GM21423 (cell line): ENCODE measurements around the gene WWOX.

Source experiments
- ATAC-seq: cut with Tn5 transposase; IDR thresholded peaks from one replicate; pipeline ENCODE4 v1.9.1; 2021; ENCODE audit warnings: mild to moderate bottlenecking, moderate library complexity; ENCODE audit not compliant: unreplicated experiment

The WWOX gene

DNA sequence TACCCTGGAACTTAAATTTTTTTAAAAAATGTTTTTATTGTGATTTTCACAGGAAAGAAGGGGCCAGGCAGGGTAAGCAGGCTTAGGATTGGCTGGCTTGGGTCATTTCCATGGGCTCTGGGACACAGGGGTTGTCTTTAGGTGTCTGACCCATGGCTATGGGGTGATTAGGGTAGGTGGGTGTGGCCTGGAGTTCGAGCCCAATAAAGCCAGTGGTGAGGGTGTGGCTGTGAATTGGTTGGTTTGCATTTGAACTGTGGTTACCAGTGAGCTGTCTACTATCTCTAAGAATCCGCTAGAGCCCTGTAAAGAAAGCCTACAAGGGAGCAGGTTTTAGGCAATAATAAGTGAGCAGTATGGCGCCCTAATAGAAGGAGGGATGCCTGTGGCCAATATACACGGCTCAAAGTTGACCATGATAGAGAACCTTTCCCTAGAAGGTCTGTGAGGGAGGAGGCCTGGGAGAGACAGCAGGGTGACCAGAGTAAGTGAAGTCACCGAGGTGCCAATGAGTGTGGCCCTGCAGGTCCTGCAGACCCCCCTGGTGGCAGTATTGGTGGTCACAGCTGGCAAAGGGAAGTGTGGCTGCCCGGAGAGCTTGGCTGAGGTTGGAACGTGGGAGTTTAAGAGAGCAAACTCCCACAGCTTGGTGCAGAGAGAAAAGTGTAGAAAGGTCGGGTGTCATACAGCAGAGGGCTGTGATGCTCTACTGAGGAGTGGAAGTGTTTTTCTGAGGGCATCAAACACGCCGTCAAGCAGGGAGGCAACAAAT, 454.0 kb downstream of the WWOX start:
- no peak for ATAC-seq

DNA sequence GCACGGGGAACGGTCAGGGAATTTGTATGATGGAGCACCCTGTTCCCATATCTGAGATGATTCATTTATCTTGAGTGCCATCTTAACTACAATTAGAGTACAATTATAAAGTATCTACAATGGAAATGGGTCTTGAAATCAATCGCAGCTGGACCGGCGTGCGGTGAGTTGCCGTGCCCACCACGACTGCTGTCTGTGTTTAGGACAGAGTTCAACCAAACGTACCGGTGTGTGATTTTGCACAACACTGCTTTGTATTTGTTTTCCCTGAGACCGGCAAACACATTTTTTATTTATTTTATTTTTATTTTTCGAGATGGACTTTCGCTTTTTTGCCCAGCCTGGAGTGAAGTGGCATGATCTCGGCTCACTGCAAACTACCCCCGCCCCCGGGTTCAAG, 457.0 kb downstream of the WWOX start:
- no peak for ATAC-seq

DNA sequence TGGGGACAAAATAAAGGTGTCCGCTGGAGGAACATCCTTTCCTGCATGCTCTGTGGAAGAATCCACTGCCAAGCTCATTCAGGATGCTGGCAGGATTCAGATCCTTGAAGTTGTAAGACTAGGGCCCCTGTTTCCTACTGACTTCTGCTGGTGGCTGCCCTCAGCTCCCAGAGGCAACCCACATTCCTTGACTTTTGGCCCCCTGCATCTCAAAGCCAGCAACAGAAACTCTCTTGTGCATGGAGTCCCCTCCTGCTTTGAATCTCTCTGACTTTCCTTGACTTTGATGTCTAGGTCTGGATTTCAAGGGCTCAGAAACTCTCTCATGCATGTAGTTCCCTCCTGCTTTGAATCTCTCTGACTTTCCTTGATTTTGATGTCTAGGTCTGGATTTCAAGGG, 461.5 kb downstream of the WWOX start:
- no peak for ATAC-seq

DNA sequence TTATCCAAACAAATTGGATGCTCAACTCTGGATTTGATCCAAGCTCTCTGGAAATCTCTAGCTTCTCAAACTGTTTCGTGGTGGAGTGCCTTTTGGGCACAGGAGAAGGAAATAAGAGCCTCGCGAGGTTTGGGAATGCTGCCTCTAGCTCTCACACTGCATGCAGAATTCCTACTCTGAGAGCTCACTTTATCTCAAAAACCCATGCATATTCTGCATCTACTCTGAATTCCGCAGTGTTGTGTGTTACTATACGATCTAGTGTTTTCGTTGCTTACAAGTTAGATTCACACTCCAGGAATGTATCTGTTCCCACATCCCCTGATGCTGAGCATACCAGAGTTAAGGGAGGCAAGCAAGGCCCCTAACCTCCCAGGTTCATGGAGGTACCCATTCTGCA, 462.7 kb downstream of the WWOX start:
- ATAC-seq = no peak

DNA sequence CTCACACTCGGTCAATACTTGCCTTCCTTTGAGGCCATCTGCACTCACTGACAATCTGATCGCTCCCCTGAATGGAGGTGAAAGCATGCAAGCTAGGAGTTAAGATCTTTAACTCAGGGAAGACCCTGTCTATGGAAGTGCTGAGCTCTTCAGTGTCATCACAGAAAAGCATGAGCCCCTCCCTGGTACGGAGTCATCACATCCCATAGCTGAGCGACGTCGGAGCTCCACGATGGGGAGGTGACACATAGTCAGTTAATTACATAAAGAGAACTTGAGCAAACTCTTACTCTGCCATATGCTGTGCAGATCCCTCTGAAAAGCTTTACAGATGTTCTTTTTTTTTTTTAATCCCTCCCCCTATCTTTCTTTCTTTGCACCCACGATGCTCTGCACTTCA, 463.2 kb downstream of the WWOX start:
- ATAC-seq = no peak

DNA sequence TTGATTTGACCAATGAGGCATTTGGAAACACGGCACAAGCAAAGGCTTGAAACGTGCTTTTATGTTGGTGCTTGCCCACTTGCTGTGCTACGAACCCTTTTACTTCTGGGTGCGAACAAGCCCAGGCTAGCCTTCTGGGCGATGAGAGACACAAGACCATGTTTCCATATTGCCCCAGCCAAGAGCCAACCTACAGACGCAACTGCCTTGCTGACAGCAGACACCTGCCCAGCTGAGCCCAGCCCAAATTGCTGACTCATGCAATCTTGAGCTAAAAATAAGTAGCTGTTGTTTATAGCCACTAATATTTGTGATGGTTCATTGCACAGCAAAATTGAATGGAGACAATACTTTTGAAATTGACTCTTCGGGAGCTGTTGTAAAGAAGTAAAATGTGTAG, 464.5 kb downstream of the WWOX start:
- ATAC-seq = no peak

DNA sequence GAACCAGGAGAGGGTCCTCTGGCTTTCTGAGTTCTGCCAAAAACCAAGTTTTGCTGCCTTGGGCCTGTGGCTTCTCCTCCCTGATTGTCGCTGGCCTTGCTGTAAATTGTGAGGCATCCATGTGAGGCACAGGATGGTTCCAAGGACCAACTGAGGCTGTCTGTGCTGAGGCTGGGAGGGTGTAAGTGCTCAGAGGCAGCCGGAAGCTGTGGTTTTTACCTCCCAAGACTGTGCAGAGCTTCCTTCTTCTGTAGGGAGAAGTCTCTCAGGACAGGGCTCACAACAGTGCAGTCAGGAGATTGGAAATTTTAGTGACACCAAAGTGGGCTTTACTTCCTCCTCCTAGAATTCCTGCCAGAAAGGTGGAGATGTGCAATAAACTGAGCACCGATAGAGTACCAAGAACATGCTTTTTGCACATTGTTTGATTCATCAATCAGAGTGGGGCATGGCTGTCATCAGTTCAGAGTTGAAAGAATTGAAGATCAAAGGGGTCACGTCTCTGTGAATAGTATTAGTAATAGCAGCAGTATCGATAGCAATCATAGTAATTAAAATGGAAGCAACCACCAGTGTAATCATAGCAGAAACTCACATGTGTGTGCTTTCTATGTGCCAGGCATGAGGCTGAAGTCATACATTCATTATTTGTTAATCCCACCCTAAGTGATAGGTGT, 467.1 kb downstream of the WWOX start:
- ATAC-seq = no peak

DNA sequence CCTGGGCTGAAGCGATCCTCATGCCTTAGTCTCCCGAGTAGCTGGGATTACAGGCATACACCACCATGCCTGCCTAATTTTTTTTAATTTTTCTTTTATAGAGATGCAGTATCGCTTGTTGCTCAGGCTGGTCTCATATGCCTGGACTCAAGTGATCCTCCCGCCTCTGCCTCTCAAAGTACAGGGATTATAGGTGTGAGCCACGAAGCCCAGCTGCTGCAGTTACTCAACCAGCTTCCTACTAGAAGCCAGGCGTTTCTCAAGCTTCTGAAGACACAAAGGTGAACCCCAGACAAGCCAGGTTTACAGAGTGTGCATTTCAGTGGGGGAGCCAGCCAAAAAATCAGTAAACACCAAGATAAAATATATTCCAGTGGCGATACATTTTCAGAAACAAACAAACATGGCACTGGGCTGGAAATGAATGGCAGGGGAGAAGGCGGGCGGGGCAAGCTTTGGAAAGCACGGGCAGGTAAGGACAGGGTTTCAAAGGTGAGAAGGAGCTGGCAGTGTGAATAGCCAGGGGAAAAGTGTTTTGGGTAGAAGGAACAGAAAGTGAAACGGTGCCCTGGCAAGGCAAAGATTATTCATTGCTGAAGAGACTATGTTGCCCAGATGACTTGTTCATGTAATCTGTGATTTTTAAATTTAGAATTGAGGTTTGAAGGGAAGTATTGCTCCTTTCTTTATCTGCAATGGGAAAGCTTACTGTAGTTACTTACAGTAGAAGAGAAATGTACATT, 471.1 kb downstream of the WWOX start:
- ATAC-seq = peak; percentile 35

DNA sequence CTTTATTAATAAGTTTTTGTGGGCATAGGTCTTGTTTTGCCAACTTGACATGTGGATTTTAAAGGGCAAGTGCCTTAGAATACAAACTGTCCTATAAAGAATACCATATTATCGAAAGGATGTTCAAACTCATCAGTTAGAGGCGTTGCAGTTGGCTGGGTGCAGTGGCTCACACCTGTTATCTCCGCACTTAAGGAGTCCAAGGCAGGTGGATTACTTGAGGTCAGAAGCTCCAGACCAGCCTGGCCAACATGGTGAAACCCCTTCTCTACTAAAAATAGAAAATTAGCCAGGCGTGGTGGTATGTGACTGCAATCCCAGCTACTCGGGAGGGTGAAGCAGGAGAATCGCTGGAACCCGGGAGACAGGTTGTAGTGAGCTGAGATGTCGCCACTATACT, 472.0 kb downstream of the WWOX start:
- ATAC-seq = no peak

DNA sequence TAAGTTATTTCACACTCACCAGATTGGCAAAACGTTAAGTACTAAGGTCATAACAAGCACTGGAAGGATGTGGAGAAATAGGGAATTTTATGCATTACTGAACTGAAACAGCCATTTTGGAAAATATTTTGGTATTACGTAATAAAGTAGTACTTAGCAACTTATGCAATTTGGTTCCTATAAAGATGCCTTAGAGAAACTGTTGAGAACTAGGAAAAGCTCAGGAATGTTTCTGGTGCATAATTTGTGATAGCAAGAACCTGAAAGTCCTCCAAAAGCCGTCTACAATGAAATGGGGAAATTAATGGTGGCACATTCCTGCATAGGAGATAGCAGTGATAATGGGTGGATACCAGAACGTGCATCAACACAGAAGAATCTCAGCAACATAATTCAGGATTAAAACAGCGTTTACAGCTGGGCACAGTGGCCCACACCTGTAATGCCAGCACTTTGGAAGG, 472.5 kb downstream of the WWOX start:
- ATAC-seq = no peak

DNA sequence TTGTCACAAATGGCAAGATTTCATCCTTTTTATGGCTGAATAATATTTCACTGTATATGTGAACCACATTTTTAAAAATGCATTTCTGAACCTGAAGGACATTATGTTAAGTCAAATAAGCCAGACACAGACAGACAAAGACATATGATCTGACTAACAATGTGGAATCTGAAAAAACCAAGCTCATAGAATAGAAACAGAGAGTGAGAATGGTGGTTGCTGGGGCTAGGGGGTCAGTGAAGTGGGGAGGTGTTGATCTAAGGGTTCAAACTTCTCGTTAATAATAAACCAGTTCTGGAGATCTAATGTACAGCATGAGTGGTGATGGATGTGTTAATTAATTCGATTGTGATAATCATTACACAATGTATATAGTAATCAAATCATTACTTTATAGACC, 475.1 kb downstream of the WWOX start:
- peak; percentile 81 for ATAC-seq

DNA sequence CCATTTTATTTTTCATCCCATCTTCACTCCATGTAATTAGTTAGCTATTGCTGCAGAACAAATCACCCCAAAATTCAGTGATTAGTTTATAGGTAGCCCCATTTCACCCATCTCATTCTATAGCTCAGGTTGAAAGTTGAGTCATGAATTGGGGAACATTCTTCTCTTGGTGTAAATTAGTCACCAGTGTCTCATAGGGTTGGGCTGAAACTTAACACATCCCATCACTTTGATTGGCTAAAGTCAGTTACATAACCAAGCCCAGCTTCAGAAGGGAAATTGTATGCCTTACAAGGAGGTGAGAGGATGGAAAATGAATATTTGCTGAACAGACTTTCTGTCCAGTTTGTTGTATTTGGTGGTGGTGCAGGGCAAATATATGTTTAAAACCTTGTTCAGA, 477.5 kb downstream of the WWOX start:
- no peak for ATAC-seq

DNA sequence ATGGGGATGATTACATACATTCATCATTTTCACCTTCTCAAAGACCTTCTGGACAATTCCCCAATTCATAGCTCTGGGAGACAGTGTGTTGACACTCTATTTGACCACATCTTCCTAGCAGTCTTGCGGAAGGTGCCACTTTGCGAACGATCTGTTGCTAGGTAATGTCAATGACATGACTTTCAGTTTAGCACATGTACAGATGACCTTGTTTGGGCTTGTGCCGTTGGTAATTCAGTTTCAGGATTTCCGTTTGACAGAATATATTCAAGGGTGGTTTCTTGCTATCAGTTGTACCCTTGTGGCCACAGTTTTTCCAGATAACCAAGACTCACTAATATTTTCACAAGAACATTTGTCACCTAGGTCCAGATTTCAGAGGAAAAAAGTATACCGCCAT, 478.2 kb downstream of the WWOX start:
- ATAC-seq = no peak

DNA sequence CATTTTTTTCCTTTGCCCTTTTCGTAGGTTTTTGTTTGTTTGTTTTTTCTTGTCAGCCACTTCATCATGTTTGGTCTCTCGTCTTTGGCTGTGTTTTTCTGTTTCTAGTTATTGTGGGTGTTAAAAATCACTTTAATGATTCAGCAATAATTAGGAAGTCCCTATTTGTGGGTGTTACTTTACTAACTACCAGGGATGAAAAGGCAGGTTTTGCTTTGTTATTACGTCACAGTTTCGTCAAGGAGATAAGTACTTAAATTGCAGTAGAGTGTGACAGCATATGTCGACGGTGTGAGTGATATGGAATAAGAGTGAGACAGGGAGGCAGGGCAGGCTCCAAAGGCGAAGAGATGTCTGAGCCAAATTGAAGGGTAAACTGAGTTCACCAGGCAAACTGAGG, 479.6 kb downstream of the WWOX start:
- no peak for ATAC-seq

DNA sequence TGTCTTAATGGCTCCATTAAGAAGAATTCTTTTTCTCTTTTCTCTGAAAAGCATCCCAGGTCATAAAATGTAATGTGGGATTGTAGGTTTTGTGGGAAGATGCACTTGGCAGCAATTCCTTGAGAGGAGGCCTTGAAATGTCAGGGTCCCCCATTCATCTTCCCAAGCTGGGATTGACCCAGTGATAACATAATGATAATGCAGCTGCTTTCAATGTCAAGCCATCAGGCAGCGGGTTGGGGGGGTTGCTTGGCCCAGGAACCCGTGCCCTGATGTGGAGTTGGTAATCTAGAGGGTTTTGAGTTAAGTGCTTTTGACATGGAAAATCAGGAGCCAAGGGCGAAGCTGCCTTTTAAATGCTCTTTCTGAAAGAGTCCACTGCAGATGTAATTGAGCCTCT, 484.0 kb downstream of the WWOX start:
- ATAC-seq = no peak

DNA sequence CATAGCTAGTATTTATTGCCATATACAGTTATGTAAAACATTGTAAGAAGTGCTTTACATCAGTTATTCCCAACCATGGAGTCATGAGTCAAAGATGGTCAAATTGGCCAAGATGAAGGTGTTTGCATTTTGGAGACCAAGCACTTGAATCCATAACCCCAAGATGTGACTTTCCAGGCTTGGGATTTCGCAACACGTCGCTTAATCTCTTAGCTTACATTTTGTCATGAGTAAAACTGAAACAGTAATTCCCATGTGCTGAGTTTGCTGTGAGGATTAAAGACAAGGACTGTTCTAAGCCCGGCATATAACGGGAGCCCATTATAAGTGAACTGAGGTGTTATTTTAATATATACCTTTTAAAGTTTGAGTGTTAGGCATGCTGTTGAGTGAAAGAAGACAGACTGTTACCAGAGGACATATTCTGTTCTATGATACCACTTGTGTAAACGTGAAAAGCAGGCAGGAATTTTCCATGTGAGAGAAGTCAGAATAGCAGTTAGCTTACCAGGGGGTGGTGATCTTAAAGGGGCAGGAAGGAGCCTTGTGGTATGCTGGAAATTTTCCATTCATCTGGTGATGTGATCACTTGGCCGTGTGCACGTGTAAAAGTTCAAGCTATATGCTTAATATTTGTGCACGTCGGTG, 484.9 kb downstream of the WWOX start:
- no peak for ATAC-seq

DNA sequence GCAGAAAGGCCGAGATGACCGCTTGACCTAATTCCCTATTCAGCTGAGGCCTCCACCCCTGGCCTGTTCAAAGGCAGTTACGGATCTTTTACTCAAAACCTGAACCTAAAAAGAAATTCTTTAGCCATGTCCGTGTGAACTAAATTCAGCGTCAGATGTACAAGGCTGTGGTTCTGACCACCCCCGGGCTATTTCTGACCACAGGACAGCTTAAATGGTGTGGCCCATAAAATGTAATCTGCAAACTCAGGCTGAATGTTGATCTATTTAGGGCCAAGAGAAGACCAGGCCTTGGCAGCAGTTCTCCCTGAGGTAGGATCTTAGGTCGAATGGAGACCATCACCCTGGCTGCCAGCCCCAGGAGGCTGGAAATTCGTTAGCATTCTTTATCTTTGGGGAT, 485.5 kb downstream of the WWOX start:
- ATAC-seq = no peak

DNA sequence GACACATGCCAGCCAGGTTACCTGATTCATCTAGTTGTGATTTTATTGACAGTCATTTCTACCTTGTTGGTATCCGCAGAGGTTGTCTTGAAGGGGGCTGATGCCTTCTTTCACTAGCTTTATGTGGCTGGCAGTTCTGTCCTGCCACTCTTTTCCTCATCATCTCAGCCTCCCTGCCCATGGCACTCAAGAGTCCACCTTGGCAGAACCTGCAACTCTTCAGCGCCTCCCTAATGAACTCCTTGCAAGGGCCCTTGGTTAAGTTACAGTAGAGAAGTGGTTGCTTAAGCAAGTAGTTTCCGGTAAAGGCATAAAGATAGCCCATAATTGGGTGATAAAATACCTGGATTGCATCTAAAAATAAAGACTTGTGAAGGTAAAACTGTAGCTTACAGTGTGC, 489.9 kb downstream of the WWOX start:
- no peak for ATAC-seq

DNA sequence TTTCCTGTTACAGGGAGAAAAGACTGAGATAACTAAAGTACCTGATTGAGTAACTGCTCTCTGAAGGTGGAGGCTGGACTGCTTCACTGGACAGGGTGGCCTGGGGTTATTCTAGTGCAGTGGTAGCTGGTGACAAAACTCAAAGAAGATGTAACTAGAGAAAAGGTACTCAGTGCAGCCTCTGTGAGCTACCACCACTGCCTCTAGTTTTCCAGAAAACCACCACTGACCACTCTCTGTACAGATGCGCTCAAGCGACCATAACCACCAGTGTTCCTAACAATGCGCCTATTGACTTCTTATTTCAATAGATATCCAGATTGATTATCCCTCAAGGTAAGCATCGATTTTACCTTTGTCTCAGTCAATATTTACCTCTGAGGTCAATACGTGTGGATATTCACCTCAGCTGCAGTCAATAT, 492.2 kb downstream of the WWOX start:
- no peak for ATAC-seq

DNA sequence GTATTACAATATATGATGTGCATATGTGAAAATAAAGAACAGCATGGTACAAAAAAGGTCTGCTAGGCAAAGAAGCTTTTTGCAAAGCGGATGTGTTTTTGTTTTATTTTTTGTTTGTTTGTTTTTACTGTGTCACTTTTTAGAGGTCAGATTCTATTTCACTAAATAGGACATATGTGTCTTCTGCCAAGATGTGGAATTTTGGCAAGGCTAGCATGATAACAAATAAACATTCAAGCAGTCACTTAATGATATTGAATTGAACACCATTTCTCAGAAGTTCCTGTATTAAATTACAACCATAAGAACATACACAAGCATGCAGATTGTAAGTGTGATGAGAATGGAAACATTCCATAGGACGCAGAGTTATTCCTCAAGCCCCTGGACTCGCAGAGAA, 492.7 kb downstream of the WWOX start:
- ATAC-seq = no peak

DNA sequence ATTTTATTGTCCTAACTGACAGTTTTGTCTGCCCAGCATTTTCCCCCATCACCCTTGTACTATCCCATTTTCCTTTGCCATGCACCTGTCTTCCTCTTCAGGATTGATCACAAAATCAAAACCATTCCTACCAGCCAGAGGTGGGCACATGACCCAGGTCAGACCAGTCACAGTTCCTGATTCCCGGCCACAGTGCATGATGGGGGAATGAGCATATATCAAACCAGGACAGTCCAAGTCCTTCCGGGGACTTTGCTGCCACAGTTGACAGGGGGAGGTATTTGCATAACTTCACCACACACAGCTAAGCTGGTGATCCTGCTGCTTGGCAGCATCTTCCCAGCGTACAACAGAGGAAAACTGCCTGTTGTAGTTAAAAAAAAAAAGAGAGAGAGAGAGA, 493.9 kb downstream of the WWOX start:
- no peak for ATAC-seq
